HCT116 (cell line): ENCODE results near the gene LRP1.

Source experiments
- CTCF ChIP-seq, 3 experiments: fragments of 200-600 bp in 1 of 3; sonication (generic) in 1 of 3; IDR thresholded peaks in 2 of 3; conservative IDR thresholded peaks in 1 of 3; 2 replicates each; pipeline ENCODE4 v1.5.1; 2012 to 2017; ENCODE audit warnings: low read depth in 2 of 3, low read length in 2 of 3, antibody characterized with exemption in 1 of 3, borderline replicate concordance in 1 of 3, control low read depth in 1 of 3, mild to moderate bottlenecking in 1 of 3, mixed read lengths in 1 of 3, mixed run types in 1 of 3, moderate library complexity in 1 of 3; ENCODE audit not compliant: insufficient read depth in 1 of 3
- JUND ChIP-seq: IDR thresholded peaks from 2 replicates; pipeline ENCODE4 v1.6.1; 2012
- POLR2A ChIP-seq: IDR thresholded peaks from 2 replicates; pipeline ENCODE4 v1.7.0; 2011; ENCODE audit warnings: borderline replicate concordance; ENCODE audit not compliant: insufficient read depth, insufficient read length; ENCODE audit errors: extremely low read depth
- POLR2AphosphoS5 ChIP-seq: IDR thresholded peaks from 2 replicates; pipeline ENCODE4 v1.6.1; 2011; ENCODE audit warnings: mild to moderate bottlenecking, low read depth, low read length, moderate library complexity
- RAD21 ChIP-seq: IDR thresholded peaks from 2 replicates; pipeline ENCODE4 v1.6.1; 2012; ENCODE audit warnings: low read depth, mild to moderate bottlenecking
- REST ChIP-seq: IDR thresholded peaks from 2 replicates; pipeline ENCODE4 v1.6.1; 2012; ENCODE audit warnings: low read depth
- TCF7L2 ChIP-seq: IDR thresholded peaks from 2 replicates; pipeline ENCODE4 v1.7.0; 2011; ENCODE audit warnings: borderline replicate concordance, inconsistent platforms; ENCODE audit not compliant: insufficient read depth, insufficient read length; ENCODE audit errors: extremely low read depth
- ZNF274 ChIP-seq: fragments of 200-500 bp; sonication (Bioruptor generic); IDR thresholded peaks from 2 replicates; pipeline ENCODE4 v1.6.1; 2014; ENCODE audit warnings: mild to moderate bottlenecking, low read depth, low read length, inconsistent platforms

GRCh38 chr12:57127101-57127725, 1.1 kb upstream of the LRP1 start:
- TF ChIP-seq ZNF274 (no peak), POLR2A (no peak), CTCF (IDR thresholded peaks at IDR 0.05 in 2 of 3, conservative IDR thresholded peaks at IDR 0.05 in 1 of 3; ENCODE audit: borderline replicate concordance in 1 of 3, insufficient read depth in 1 of 3, low read depth in 2 of 3, low read length in 2 of 3) (peak; percentile 24 to 51 (median 38); a peak in 3 of 6 replicates), REST (no peak), POLR2AphosphoS5 (peak; percentile 83), JUND (no peak; the same call in 1 of the 2 replicates), TCF7L2 (no peak), RAD21 (no peak; the same call in none of the 2 replicates)
